H1 (cell line): ENCODE measurements around the gene TRIM14. TPM values are rescaled to one million over a fixed set of nuclear protein-coding genes. Genes with fewer than 3 reads are reported as not detected.

Source experiments
- CTCF ChIA-PET: fragments of 300-600 bp; sonication (Branson Sonifier 250); formaldehyde crosslinking; loops from one replicate; lab custom pipeline; 2021; ENCODE audit not compliant: partially characterized antibody; lab: Charles Lee
- POLR2A ChIA-PET: fragments of 300-600 bp; sonication (Branson Sonifier 250); formaldehyde crosslinking; loops from one replicate; lab custom pipeline; 2021; ENCODE audit warnings: inconsistent platforms; ENCODE audit not compliant: partially characterized antibody; lab: Charles Lee
- DNase-seq, 2 experiments: peaks; one replicate each; pipeline versions ENCODE4 v3.0.0 to v3.0.0-alpha.2; 2010 to 2022; ENCODE audit warnings: low spot score in 2 of 2, low read depth in 1 of 2, mixed read lengths in 1 of 2
- FAIRE-seq: peaks from 2 replicates; lab custom pipeline; 2011; peaks lifted over from hg19 to GRCh38; lab: Jason Lieb, UNC
- H2AFZ ChIP-seq: 2 replicates; pipeline ENCODE4 v1.8.1; 2012; ENCODE audit warnings: low read length, inconsistent platforms
- H2AK5ac ChIP-seq: 2 replicates; pipeline ENCODE4 v1.6.1; 2013; ENCODE audit warnings: low read depth, low read length
- H2BK120ac ChIP-seq: replicated peaks from 2 replicates; pipeline ENCODE3; 2013; ENCODE audit warnings: low read depth, low read length, inconsistent platforms
- H2BK12ac ChIP-seq: 2 replicates; pipeline ENCODE4 v1.6.1; 2013; ENCODE audit warnings: low read depth, low read length
- H2BK15ac ChIP-seq: 2 replicates; pipeline ENCODE4 v1.6.1; 2013; ENCODE audit warnings: low read length
- H2BK20ac ChIP-seq: 2 replicates; pipeline ENCODE4 v1.6.1; 2013; ENCODE audit warnings: low read length
- H2BK5ac ChIP-seq: 2 replicates; pipeline ENCODE4 v1.6.1; 2013; ENCODE audit warnings: low read depth, low read length
- H3K14ac ChIP-seq: 2 replicates; pipeline ENCODE4 v1.6.1; 2013; ENCODE audit warnings: inconsistent platforms; ENCODE audit not compliant: insufficient read length
- H3K18ac ChIP-seq: 2 replicates; pipeline ENCODE4 v1.6.1; 2013; ENCODE audit warnings: low read length; ENCODE audit errors: extremely low read depth
- H3K23ac ChIP-seq: 2 replicates; pipeline ENCODE4 v1.6.1; 2013; ENCODE audit warnings: inconsistent platforms; ENCODE audit not compliant: insufficient read length
- H3K23me2 ChIP-seq: 2 replicates; pipeline ENCODE4 v1.6.1; 2013; ENCODE audit warnings: low read depth, low read length
- H3K27ac ChIP-seq: 2 replicates; pipeline ENCODE4 v1.6.1; 2011; ENCODE audit warnings: low read depth, low read length, inconsistent platforms
- H3K27me3 ChIP-seq, 4 experiments: replicated peaks in 1 of 4; 1 replicate in 1 of 4; 2 replicates in 3 of 4; pipeline versions ENCODE4 v1.6.1 to v1.8.1; 2011 to 2013; ENCODE audit warnings: low read length in 3 of 4, mild to moderate bottlenecking in 3 of 4, inconsistent platforms in 2 of 4, mixed read lengths in 2 of 4, moderate library complexity in 1 of 4; ENCODE audit not compliant: control insufficient read depth in 3 of 4, insufficient read depth in 3 of 4; ENCODE audit errors: extremely low read depth in 1 of 4
- H3K36me3 ChIP-seq, 4 experiments: 2 replicates each; pipeline versions ENCODE4 v1.6.1 to v1.8.1; 2011 to 2013; ENCODE audit warnings: mild to moderate bottlenecking in 4 of 4, low read length in 3 of 4, moderate library complexity in 2 of 4, control low read depth in 1 of 4, inconsistent platforms in 1 of 4; ENCODE audit not compliant: insufficient read depth in 4 of 4, control insufficient read depth in 2 of 4
- H3K4ac ChIP-seq: replicated peaks from 2 replicates; pipeline ENCODE3; 2013; ENCODE audit warnings: low read length, low read depth, mixed read lengths, inconsistent platforms; ENCODE audit not compliant: insufficient read length
- H3K4me1 ChIP-seq, 4 experiments: replicated peaks in 1 of 4; 1 replicate in 1 of 4; 2 replicates in 3 of 4; pipeline versions ENCODE4 v1.6.1 to v1.8.1; 2011 to 2013; ENCODE audit warnings: low read length in 3 of 4, inconsistent platforms in 2 of 4, mixed read lengths in 1 of 4; ENCODE audit not compliant: insufficient read depth in 4 of 4, control insufficient read depth in 3 of 4
- H3K4me2 ChIP-seq, 2 experiments: 2 replicates each; pipeline versions ENCODE4 v1.6.1 to v1.8.1; 2011 to 2013; ENCODE audit warnings: low read depth in 2 of 2, low read length in 2 of 2, control low read depth in 1 of 2, inconsistent platforms in 1 of 2, mild to moderate bottlenecking in 1 of 2; ENCODE audit not compliant: insufficient read depth in 1 of 2
- H3K4me3 ChIP-seq, 4 experiments: fragments of 200-600, 300-600 bp in 1 of 4; sonication (generic), shearing (Covaris generic), sonication (Bioruptor Twin) in 1 of 4; 2 replicates each; pipeline versions ENCODE4 v1.5.1 to v1.8.1; 2011 to 2016; ENCODE audit warnings: low read length in 4 of 4, low read depth in 3 of 4, control low read depth in 2 of 4, inconsistent platforms in 2 of 4, mild to moderate bottlenecking in 2 of 4, mixed read lengths in 1 of 4, moderate library complexity in 1 of 4; ENCODE audit not compliant: insufficient read depth in 2 of 4; ENCODE audit errors: extremely low read depth in 1 of 4
- H3K56ac ChIP-seq: replicated peaks from 2 replicates; pipeline ENCODE3; 2013; ENCODE audit warnings: low read depth, mild to moderate bottlenecking, mixed read lengths, low read length, inconsistent platforms; ENCODE audit not compliant: insufficient read length
- H3K79me1 ChIP-seq: 2 replicates; pipeline ENCODE4 v1.6.1; 2013; ENCODE audit warnings: low read depth, low read length, control low read depth
- H3K79me2 ChIP-seq, 2 experiments: 2 replicates each; pipeline versions ENCODE4 v1.6.1 to v1.8.1; 2012 to 2013; ENCODE audit warnings: low read length in 2 of 2, mild to moderate bottlenecking in 2 of 2, inconsistent platforms in 1 of 2; ENCODE audit not compliant: insufficient read depth in 2 of 2, control insufficient read depth in 1 of 2
- H3K9ac ChIP-seq, 4 experiments: replicated peaks in 1 of 4; 1 replicate in 1 of 4; 2 replicates in 3 of 4; pipeline versions ENCODE4 v1.6.1 to v1.8.1; 2011 to 2013; ENCODE audit warnings: low read depth in 3 of 4, low read length in 3 of 4, control low read depth in 2 of 4, mild to moderate bottlenecking in 2 of 4, moderate library complexity in 2 of 4, inconsistent platforms in 1 of 4; ENCODE audit errors: extremely low read depth in 1 of 4
- H3K9me3 ChIP-seq, 2 experiments: 2 replicates each; pipeline versions ENCODE4 v1.6.1 to v1.8.1; 2012 to 2013; ENCODE audit warnings: mild to moderate bottlenecking in 2 of 2, moderate library complexity in 2 of 2, control low read depth in 1 of 2, inconsistent platforms in 1 of 2, low read depth in 1 of 2, low read length in 1 of 2, mixed read lengths in 1 of 2; ENCODE audit not compliant: insufficient read depth in 2 of 2
- H4K20me1 ChIP-seq, 2 experiments: replicated peaks in 1 of 2; 2 replicates each; pipeline versions ENCODE3 to v1.8.1; 2011 to 2013; ENCODE audit warnings: inconsistent platforms in 2 of 2, low read length in 2 of 2, mild to moderate bottlenecking in 1 of 2; ENCODE audit not compliant: insufficient read depth in 2 of 2, control insufficient read depth in 1 of 2
- H4K5ac ChIP-seq: 2 replicates; pipeline ENCODE4 v1.6.1; 2013; ENCODE audit warnings: low read length, low read depth, mixed read lengths, inconsistent platforms; ENCODE audit not compliant: insufficient read length
- H4K8ac ChIP-seq: 2 replicates; pipeline ENCODE4 v1.8.0; 2013; ENCODE audit warnings: mild to moderate bottlenecking, moderate library complexity, low read length, inconsistent platforms; ENCODE audit not compliant: insufficient read depth; ENCODE audit errors: extremely low read depth
- H4K91ac ChIP-seq: replicated peaks from 2 replicates; pipeline ENCODE3; 2013; ENCODE audit warnings: low read length, mixed read lengths, inconsistent platforms; ENCODE audit not compliant: insufficient read length
- CREB1 ChIP-seq: IDR thresholded peaks from 2 replicates; pipeline ENCODE4 v1.6.1; 2012; ENCODE audit warnings: inconsistent platforms
- KDM4A ChIP-seq: IDR thresholded peaks from one replicate; pipeline ENCODE4 v1.7.1; 2012; ENCODE audit warnings: low read depth, mild to moderate bottlenecking, moderate library complexity, low read length, inconsistent platforms; ENCODE audit not compliant: severe bottlenecking
- RAD21 ChIP-seq, 2 experiments: IDR thresholded peaks in 1 of 2; conservative IDR thresholded peaks in 1 of 2; 2 replicates each; pipeline ENCODE4 v1.6.1; 2011; ENCODE audit warnings: low read depth in 2 of 2, low read length in 2 of 2, improper control_type of control experiment in 1 of 2, inconsistent platforms in 1 of 2, mild to moderate bottlenecking in 1 of 2, moderate library complexity in 1 of 2
- RNF2 ChIP-seq: fragments of 200-900, 300-1000 bp; sonication (generic); IDR thresholded peaks from 2 replicates; pipeline ENCODE4 v1.7.1; 2016; ENCODE audit warnings: borderline replicate concordance, low read depth, mild to moderate bottlenecking, antibody characterized with exemption, low read length; ENCODE audit not compliant: poor library complexity, severe bottlenecking; ENCODE audit errors: missing control alignments
- SAP30 ChIP-seq: fragments of 300-600 bp; sonication (generic); IDR thresholded peaks from 2 replicates; pipeline ENCODE4 v1.7.1; 2012; ENCODE audit warnings: low read length, moderate library complexity, mild to moderate bottlenecking, inconsistent platforms; ENCODE audit not compliant: insufficient read depth, insufficient replicate concordance
- TAF7 ChIP-seq: optimal IDR thresholded peaks from 2 replicates; pipeline ENCODE3; 2011; ENCODE audit warnings: low read depth, mild to moderate bottlenecking, inconsistent platforms, low read length, moderate library complexity, borderline replicate concordance
- WGBS, 2 experiments: shearing (Covaris generic) in 1 of 2; methylation state at CpG; one replicate each; pipeline versions ENCODE4 v1.1.6 to v1.1.7; 2013 to 2015; ENCODE audit warnings: low lambda C conversion rate in 2 of 2, mixed read lengths in 2 of 2, inconsistent platforms in 1 of 2, low coverage in 1 of 2, missing lambda C conversion rate in 1 of 2; ENCODE audit not compliant: insufficient replicate concordance in 2 of 2, insufficient coverage in 1 of 2, insufficient read length in 1 of 2; ENCODE audit errors: extremely low coverage in 1 of 2, missing lambda C conversion rate in 1 of 2; 5-methylcytosine and 5-hydroxymethylcytosine counted together
- polyA plus RNA-seq, 7 experiments: library from polyadenylated mRNA; depleted of rRNA in 3 of 7; stranded (reverse) in 5 of 7; unstranded in 2 of 7; fragments of >200 nt in 5 of 7; fragments of 200-250 nt in 2 of 7; gene quantifications; 1 replicate in 5 of 7; 2 replicates in 1 of 7; 4 replicates in 1 of 7; pipeline versions ENCODE4 v1.2.1 to v1.2.3, GENCODE V29; 2011 to 2013; ENCODE audit warnings: missing spikeins in 2 of 7, mixed read lengths in 2 of 7
- total RNA-seq: library from RNA; stranded (reverse); fragmentation: NEBNext Ultra II Directional; extraction: Animal tissue kit (Norgen Biotek cat#: 25700); gene quantifications from 2 replicates; pipeline ENCODE4 v1.2.1, GENCODE V29; 2021
- TF ChIP-seq, protein P1 (sequence below): IDR thresholded peaks from 2 replicates; pipeline ENCODE4 v1.6.1; 2011; ENCODE audit warnings: low read depth, mild to moderate bottlenecking, low read length; ENCODE audit not compliant: insufficient read depth
- TF ChIP-seq, protein P2 (sequence below): IDR thresholded peaks from 2 replicates; pipeline ENCODE4 v1.6.1; 2011; ENCODE audit warnings: low read length, improper control_type of control experiment

Gene TRIM14
- total and polyA plus RNA-seq, 2 of the 8 experiments (the other 6 are each of a cell fraction or from before 2014, with no cell fraction given), result 9.2 to 19.4 TPM

DNA sequence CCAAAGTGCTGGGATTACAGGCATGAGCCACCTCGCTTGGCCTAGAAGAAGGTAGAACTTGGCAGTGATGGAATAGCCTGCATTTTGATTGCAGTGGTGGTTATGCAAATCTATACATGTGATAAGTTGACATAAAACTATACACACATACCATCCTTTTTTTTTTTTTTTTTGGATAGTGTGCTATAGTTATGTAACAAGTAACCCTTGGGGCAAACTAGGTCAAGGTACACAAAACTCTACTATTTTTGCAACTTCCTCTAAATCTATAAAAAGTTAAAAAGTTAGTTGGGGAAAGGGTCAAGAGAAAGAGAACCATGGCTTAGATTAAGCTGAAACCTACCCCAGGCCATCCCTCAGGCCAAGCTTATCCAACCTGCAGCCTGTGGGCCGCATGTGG lies 11.1 kb downstream of the TRIM14 start:
- POLR2A ChIA-PET, result interaction anchor here (0.6 to 0.9 kb wide), 2 partner anchors 16 to 60 kb away, joined by 4 read pairs; no protein-coding TSS in a partner anchor
- Histone ChIP-seq H4K8ac (no peak overlapping the region), H3K79me2 (no peaks in the 10 kb centered on the region), H3K23me2 (no peaks in the 10 kb centered on the region; the same call in 1 of the 2 replicates), H3K56ac (no peak overlapping the region), H3K27ac (no peak overlapping the region), H2BK12ac (no peak overlapping the region), H3K4me2 (no peak overlapping the region), H4K5ac (no peak overlapping the region), H3K27me3 (no peaks in the 10 kb centered on the region), H3K4me1 (peaks cover 0 to 3% (median 1%) of the 10 kb centered on the region in 4 experiments; a peak in 2 of 7 replicates), H3K4me3 (no peak overlapping the region), H3K9ac (no peak overlapping the region), H2BK15ac (no peak overlapping the region), H2BK20ac (no peak overlapping the region), H2BK5ac (no peak overlapping the region), H2AFZ (no peak overlapping the region), H3K4ac (no peak overlapping the region), H2AK5ac (no peak overlapping the region), H3K9me3 (no peaks in the 10 kb centered on the region), H4K91ac (no peak overlapping the region), H3K18ac (no peak overlapping the region), H4K20me1 (peaks cover 0 to 1% of the 10 kb centered on the region in 2 experiments), H3K14ac (no peak overlapping the region), H3K23ac (no peak overlapping the region), H3K79me1 (no peaks in the 10 kb centered on the region), H2BK120ac (no peak overlapping the region), H3K36me3 (no peaks in the 10 kb centered on the region)
- FAIRE-seq (no peak), DNase-seq (no peak)
- WGBS, 2 experiments, result 94% methylated on average over 2 of the region's 2 CpGs; no CpG with 5 or more reads in 1 of the 2 experiments
- CTCF ChIA-PET, result interaction anchor here (0.6 to 1.4 kb wide), 2 partner anchors 9 to 73 kb away, joined by 3 to 5 read pairs; no protein-coding TSS in a partner anchor
- TF ChIP-seq SAP30, result no peak
- TF ChIP-seq CREB1, result no peak
- TF ChIP-seq, protein P1, sequence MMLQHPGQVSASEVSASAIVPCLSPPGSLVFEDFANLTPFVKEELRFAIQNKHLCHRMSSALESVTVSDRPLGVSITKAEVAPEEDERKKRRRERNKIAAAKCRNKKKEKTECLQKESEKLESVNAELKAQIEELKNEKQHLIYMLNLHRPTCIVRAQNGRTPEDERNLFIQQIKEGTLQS, result no peak
- no peak for TF ChIP-seq RAD21 (IDR thresholded peaks at IDR 0.05 in 1 of 2, conservative IDR thresholded peaks at IDR 0.05 in 1 of 2; ENCODE audit: low read depth in 2 of 2, low read length in 2 of 2)
- TF ChIP-seq TAF7, result no peak
- no peak for TF ChIP-seq KDM4A
- no peak for TF ChIP-seq RNF2
- TF ChIP-seq, protein P2, sequence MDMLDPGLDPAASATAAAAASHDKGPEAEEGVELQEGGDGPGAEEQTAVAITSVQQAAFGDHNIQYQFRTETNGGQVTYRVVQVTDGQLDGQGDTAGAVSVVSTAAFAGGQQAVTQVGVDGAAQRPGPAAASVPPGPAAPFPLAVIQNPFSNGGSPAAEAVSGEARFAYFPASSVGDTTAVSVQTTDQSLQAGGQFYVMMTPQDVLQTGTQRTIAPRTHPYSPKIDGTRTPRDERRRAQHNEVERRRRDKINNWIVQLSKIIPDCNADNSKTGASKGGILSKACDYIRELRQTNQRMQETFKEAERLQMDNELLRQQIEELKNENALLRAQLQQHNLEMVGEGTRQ, result no peak
